DLD1 (cell line): ENCODE measurements around the gene ACAD8.
"Not testable (repeated sequence)": the region's sequence is repeated elsewhere in the genome, so short reads cannot be mapped to it uniquely, and the experiment has no call there.

Experiments
- in situ Hi-C: cut with HindIII; loops from 2 replicates; pipeline ENCODE4 v1.10.0; 2017; ENCODE audit warnings: low sequenced_read_pairs

Gene ACAD8

GRCh38 chr11:134266440-134266839, 13.1 kb downstream of the ACAD8 start:
- in situ Hi-C loops, result no loop called here

- in situ Hi-C loops, result no loop called here
Observed at GRCh38 chr11:134266841-134267251, 13.5 kb downstream of the ACAD8 start.

GRCh38 chr11:134267461-134267860, 14.1 kb downstream of the ACAD8 start:
- in situ Hi-C loops, result no loop called here

GRCh38 chr11:134267966-134268365, 14.6 kb downstream of the ACAD8 start:
- in situ Hi-C loops, result no loop called here

- in situ Hi-C loops, result no loop called here
Observed at GRCh38 chr11:134270250-134270714, 16.9 kb downstream of the ACAD8 start.

- in situ Hi-C loops, result no loop called here
Observed at GRCh38 chr11:134271978-134272377, 18.6 kb downstream of the ACAD8 start.

- in situ Hi-C loops, result no loop called here
Observed at GRCh38 chr11:134272381-134273316, 19.3 kb downstream of the ACAD8 start.

GRCh38 chr11:134273317-134273712, 19.9 kb downstream of the ACAD8 start:
- in situ Hi-C loops, result no loop called here

- in situ Hi-C loops, result no loop called here
Observed at GRCh38 chr11:134275188-134275533, 21.8 kb downstream of the ACAD8 start.

GRCh38 chr11:134275534-134276395, 22.4 kb downstream of the ACAD8 start, which contains the start of gene GLB1L3:
Gene GLB1L3 (plus strand): TSS chr11:134276379. CDS start chr11:134276741, 362 bp downstream.
- in situ Hi-C loops, result no loop called here

- in situ Hi-C loops, result no loop called here
Observed at GRCh38 chr11:134276396-134277182, 23.2 kb downstream of the ACAD8 start.

- in situ Hi-C loops, result no loop called here
Observed at GRCh38 chr11:134277183-134278001, 24.0 kb downstream of the ACAD8 start.

- in situ Hi-C loops, result no loop called here
Observed at GRCh38 chr11:134278356-134278755, 25.0 kb downstream of the ACAD8 start.

GRCh38 chr11:134281635-134282034, 28.3 kb downstream of the ACAD8 start:
- in situ Hi-C loops, result not testable (repeated sequence)

- in situ Hi-C loops, result no loop called here
Observed at GRCh38 chr11:134282121-134283045, 29.0 kb downstream of the ACAD8 start.

- in situ Hi-C loops, result no loop called here
Observed at GRCh38 chr11:134283461-134284230, 30.3 kb downstream of the ACAD8 start.

- in situ Hi-C loops, result not testable (repeated sequence)
Observed at GRCh38 chr11:134284349-134284748, 31.0 kb downstream of the ACAD8 start.

GRCh38 chr11:134287561-134287960, 34.2 kb downstream of the ACAD8 start:
- in situ Hi-C loops, result no loop called here
